Measurements from ENCODE around the gene PLB1.

Gene PLB1

GRCh38 chr2:28495551-28496250, at the start of gene PLB1:
Gene PLB1, plus strand, starts transcription at chr2:28496060. Its CDS starts 55 bp downstream, at chr2:28496115.
- DNase-seq = no peak

GRCh38 chr2:28446531-28446930, 49.3 kb upstream of the PLB1 start:
- no peak for DNase-seq

GRCh38 chr2:28447086-28447485, 48.8 kb upstream of the PLB1 start:
- DNase-seq = no peak

- no peak for DNase-seq
Measured at GRCh38 chr2:28447943-28448792, 47.7 kb upstream of the PLB1 start.

GRCh38 chr2:28448793-28449100, 47.1 kb upstream of the PLB1 start:
- DNase-seq = no peak

- DNase-seq = no peak
Measured at GRCh38 chr2:28449126-28449487, 46.8 kb upstream of the PLB1 start.

GRCh38 chr2:28449488-28450395, 46.1 kb upstream of the PLB1 start:
- DNase-seq = peak; percentile 74

GRCh38 chr2:28450901-28451565, 44.8 kb upstream of the PLB1 start:
- DNase-seq = no peak

- no peak for DNase-seq
Measured at GRCh38 chr2:28451793-28452533, 43.9 kb upstream of the PLB1 start.

GRCh38 chr2:28452534-28453081, 43.3 kb upstream of the PLB1 start:
- DNase-seq = peak; percentile 71

GRCh38 chr2:28453396-28453795, 42.5 kb upstream of the PLB1 start:
- DNase-seq = no peak

GRCh38 chr2:28454016-28454930, 41.6 kb upstream of the PLB1 start:
- DNase-seq = no peak

GRCh38 chr2:28457237-28457636, 38.6 kb upstream of the PLB1 start:
- no peak for DNase-seq

GRCh38 chr2:28461056-28461455, 34.8 kb upstream of the PLB1 start:
- DNase-seq = no peak

GRCh38 chr2:28462122-28462521, 33.7 kb upstream of the PLB1 start:
- DNase-seq = no peak

GRCh38 chr2:28463211-28463816, 32.5 kb upstream of the PLB1 start:
- no peak for DNase-seq

GRCh38 chr2:28463893-28464292, 32.0 kb upstream of the PLB1 start:
- no peak for DNase-seq

GRCh38 chr2:28465148-28465885, 30.5 kb upstream of the PLB1 start:
- no peak for DNase-seq

- no peak for DNase-seq
Measured at GRCh38 chr2:28469304-28469703, 26.6 kb upstream of the PLB1 start.
